K562 (cell line): Measurements from ENCODE around the gene GGT6. TPM values are rescaled to one million over a fixed set of nuclear protein-coding genes. Genes with fewer than 3 reads are reported as not detected.
A peak's percentile ranks its signal among the peaks of the same experiment; 100 is the strongest.

ENCODE experiments used
- ATAC-seq: fragments of 200-7000 bp; cut with Tn5 transposase; 3 replicates; pipeline ENCODE4 v1.9.1; 2020; ENCODE audit warnings: moderate library complexity
- BruUV-seq: library from RNA; stranded (reverse); fragments of 400-500 nt; replicated peaks from 2 replicates; lab custom pipeline; 2021; lab: Mats Ljungman, UMichigan
- CTCF ChIA-PET: fragments of 300-600 bp; formaldehyde crosslinking; extraction: SDS; loops from one replicate; lab custom pipeline; 2021; ENCODE audit warnings: low intra/inter-chr PET ratio; lab: Yijun Ruan, JAX
- POLR2A ChIA-PET: fragments of 300-600, 350-650 bp; sonication (Branson Sonifier 250); formaldehyde crosslinking; extraction: SDS; loops from one replicate; lab custom pipeline; 2021; ENCODE audit warnings: antibody characterized with exemption, inconsistent platforms; lab: Yijun Ruan, JAX
- DNase-seq, 4 experiments: peaks; one replicate each; pipeline versions ENCODE4 v3.0.0 to v3.0.0-alpha.2; 2011 to 2018; ENCODE audit warnings: low spot score in 3 of 4, mixed read lengths in 3 of 4; ENCODE audit errors: extremely low read depth in 1 of 4
- FAIRE-seq: peaks from 2 replicates; lab custom pipeline; 2011; peaks lifted over from hg19 to GRCh38; lab: Jason Lieb, UNC
- H2AFZ ChIP-seq: 2 replicates; pipeline ENCODE4 v1.6.0; 2011; ENCODE audit warnings: low read depth, low read length, control low read depth, inconsistent platforms
- H3K27ac ChIP-seq: fragments of 200-600 bp; 3 replicates; pipeline ENCODE4 v1.8.0; 2011; ENCODE audit warnings: low read depth, mild to moderate bottlenecking, control low read depth, inconsistent platforms, low read length, moderate library complexity, mixed read lengths; ENCODE audit errors: extremely low read depth
- H3K27me3 ChIP-seq, 2 experiments: fragments of 300-600 bp in 1 of 2; 2 replicates in 1 of 2; 3 replicates in 1 of 2; pipeline versions ENCODE4 v1.6.0 to v1.8.0; 2011; ENCODE audit warnings: inconsistent platforms in 2 of 2, low read length in 2 of 2, mild to moderate bottlenecking in 1 of 2, mixed read lengths in 1 of 2, moderate library complexity in 1 of 2; ENCODE audit not compliant: control insufficient read depth in 2 of 2, insufficient read depth in 2 of 2
- H3K36me3 ChIP-seq: fragments of 300-600 bp; 3 replicates; pipeline ENCODE4 v1.8.0; 2011; ENCODE audit warnings: mild to moderate bottlenecking, low read length, inconsistent platforms; ENCODE audit not compliant: control insufficient read depth, insufficient read depth
- H3K4me1 ChIP-seq, 2 experiments: fragments of 200-600 bp in 1 of 2; replicated peaks in 1 of 2; 2 replicates in 1 of 2; 3 replicates in 1 of 2; pipeline versions ENCODE4 v1.5.1 to v1.8.0; 2011; ENCODE audit warnings: inconsistent platforms in 2 of 2, low read length in 2 of 2, mild to moderate bottlenecking in 1 of 2, mixed read lengths in 1 of 2, moderate library complexity in 1 of 2; ENCODE audit not compliant: control insufficient read depth in 2 of 2, insufficient read depth in 2 of 2
- H3K4me2 ChIP-seq: 2 replicates; pipeline ENCODE4 v1.6.1; 2011; ENCODE audit warnings: low read length, control low read depth, inconsistent platforms, mixed read lengths; ENCODE audit not compliant: insufficient read depth
- H3K4me3 ChIP-seq: fragments of 200-600 bp; sonication (generic), shearing (Covaris generic); 2 replicates; pipeline ENCODE4 v1.5.1; 2016; ENCODE audit warnings: control low read depth, inconsistent platforms
- H3K79me2 ChIP-seq: fragments of 200-600 bp; 3 replicates; pipeline ENCODE4 v1.8.0; 2011; ENCODE audit warnings: low read length, inconsistent platforms; ENCODE audit not compliant: control insufficient read depth, insufficient read depth
- H3K9ac ChIP-seq, 2 experiments: 2 replicates each; pipeline versions ENCODE4 v1.6.0 to v1.6.1; 2011; ENCODE audit warnings: low read depth in 2 of 2, low read length in 2 of 2, control low read depth in 1 of 2, inconsistent platforms in 1 of 2, mild to moderate bottlenecking in 1 of 2, mixed read lengths in 1 of 2; ENCODE audit not compliant: insufficient read depth in 1 of 2
- H3K9me1 ChIP-seq: one replicate; pipeline ENCODE4 v1.6.0; 2011; ENCODE audit warnings: inconsistent platforms, mild to moderate bottlenecking, low read length, moderate library complexity; ENCODE audit not compliant: control insufficient read depth, insufficient read depth
- H3K9me3 ChIP-seq: replicated peaks from 2 replicates; pipeline ENCODE4 v1.5.1; 2011; ENCODE audit warnings: low read depth, low read length, inconsistent platforms; ENCODE audit not compliant: control insufficient read depth, insufficient read depth
- H4K20me1 ChIP-seq: replicated peaks from 2 replicates; pipeline ENCODE4 v1.6.1; 2011; ENCODE audit warnings: low read length, inconsistent platforms, mixed read lengths; ENCODE audit not compliant: control insufficient read depth, insufficient read depth
- ADNP ChIP-seq: fragments of 200-800 bp; sonication (Bioruptor generic); IDR thresholded peaks from 2 replicates; pipeline ENCODE4 v1.6.1; 2016; ENCODE audit warnings: missing genetic modification characterization, missing compliant biosample characterization
- BCOR ChIP-seq: fragments of 450-650 bp; IDR thresholded peaks from 2 replicates; pipeline ENCODE4 v1.6.1; 2016
- C11orf30 ChIP-seq: fragments of 450-650 bp; IDR thresholded peaks from 2 replicates; pipeline ENCODE4 v1.6.1; 2016; ENCODE audit warnings: low read depth, mild to moderate bottlenecking
- CBX1 ChIP-seq: sonication (generic); IDR thresholded peaks from 2 replicates; pipeline ENCODE4 v1.6.1; 2016; ENCODE audit warnings: antibody characterized with exemption, low read depth, mild to moderate bottlenecking
- CHD1 ChIP-seq: fragments of 200-600 bp; sonication (generic); IDR thresholded peaks from one replicate; pipeline ENCODE4 v1.6.1; 2012; ENCODE audit warnings: mild to moderate bottlenecking, moderate library complexity, low read length, inconsistent platforms
- CHD4 ChIP-seq: fragments of 200-600 bp; sonication (generic); IDR thresholded peaks from 3 replicates; pipeline ENCODE4 v1.6.1; 2012; ENCODE audit warnings: low read depth, mild to moderate bottlenecking, mixed read lengths, low read length, inconsistent platforms; ENCODE audit not compliant: insufficient read depth, insufficient replicate concordance, poor library complexity, severe bottlenecking
- MAFF ChIP-seq: IDR thresholded peaks from 2 replicates; pipeline ENCODE4 v1.6.1; 2012; ENCODE audit warnings: low read length, improper control_type of control experiment
- MAFG ChIP-seq: fragments of 450-650 bp; conservative IDR thresholded peaks from 2 replicates; pipeline ENCODE4 v1.6.1; 2016; ENCODE audit warnings: missing genetic modification characterization, missing compliant biosample characterization
- POLR3G ChIP-seq: IDR thresholded peaks from 2 replicates; pipeline ENCODE4 v1.6.1; 2011; ENCODE audit not compliant: insufficient read length, insufficient replicate concordance; ENCODE audit errors: extremely low read depth
- RBM25 ChIP-seq: fragments of 200-400 bp; formaldehyde crosslinking; IDR thresholded peaks from 2 replicates; pipeline ENCODE4 v1.6.1; 2018; ENCODE audit warnings: low read length, low read depth, moderate library complexity; ENCODE audit not compliant: severe bottlenecking
- TOE1 ChIP-seq, 2 experiments: fragments of 450-650 bp in 1 of 2; sonication (generic) in 1 of 2; formaldehyde crosslinking in 1 of 2; IDR thresholded peaks; 2 replicates each; pipeline versions ENCODE4 v1.7.1 to v1.8.0; 2016 to 2022; ENCODE audit warnings: borderline replicate concordance in 2 of 2, mild to moderate bottlenecking in 2 of 2, antibody characterized with exemption in 1 of 2, inconsistent platforms in 1 of 2, low read depth in 1 of 2, missing genetic modification reagents in 1 of 2, moderate library complexity in 1 of 2
- ZFP36 ChIP-seq: fragments of 150-350 bp; IDR thresholded peaks from 2 replicates; pipeline ENCODE4 v1.6.1; 2018; ENCODE audit warnings: low read length, low read depth; ENCODE audit not compliant: partially characterized antibody
- ZKSCAN1 ChIP-seq: fragments of 150-350 bp; IDR thresholded peaks from 2 replicates; pipeline ENCODE4 v1.6.1; 2016; ENCODE audit warnings: low read depth, low read length
- ZNF316 ChIP-seq: fragments of 450-650 bp; IDR thresholded peaks from 2 replicates; pipeline ENCODE4 v1.6.1; 2016
- WGBS: fragments of 100-300 bp; shearing (Covaris generic); methylation state at CpG from one replicate; pipeline ENCODE4 v1.1.6; 2016; ENCODE audit warnings: low coverage, mixed read lengths; ENCODE audit not compliant: insufficient coverage; ENCODE audit errors: missing lambda C conversion rate; 5-methylcytosine and 5-hydroxymethylcytosine counted together
- in situ Hi-C: fragments of 300-500 bp; cut with MboI; formaldehyde crosslinking; loops from 4 replicates; pipeline ENCODE4 v1.15.0; 2018; ENCODE audit warnings: inconsistent platforms, mixed read lengths
- intact Hi-C: fragments of 100-400 bp; cut with micrococcal nuclease; formaldehyde crosslinking; loops from 2 replicates; pipeline ENCODE4 v1.14.2; 2022
- polyA plus RNA-seq, 8 experiments: library from polyadenylated mRNA; depleted of rRNA in 4 of 8; stranded (reverse) in 5 of 8; unstranded in 3 of 8; fragments of >200 nt; fragmentation: Nextera tagmentation in 2 of 8; fragmentation: Illumina TruSeq in 1 of 8; extraction: Ambion mirVana in 2 of 8; extraction: Trizol in 1 of 8; gene quantifications; 2 replicates each; pipeline versions ENCODE4 v1.2.1 to v1.2.3, GENCODE V29; 2011 to 2014; ENCODE audit warnings: inconsistent platforms in 1 of 8, missing spikeins in 1 of 8
- total RNA-seq, 7 experiments: library from RNA; depleted of rRNA in 6 of 7; stranded (reverse); fragments of >200 nt in 6 of 7; fragmentation: Illumina TruSeq in 2 of 7; extraction: Trizol in 2 of 7; gene quantifications; 2 replicates each; pipeline versions ENCODE4 v1.2.1 to v1.2.3, GENCODE V29; 2011 to 2021; ENCODE audit warnings: low replicate concordance in 1 of 7
- TF ChIP-seq, protein P1 (sequence below): fragments of 200-800 bp; sonication (Bioruptor generic); IDR thresholded peaks from 2 replicates; pipeline ENCODE4 v1.6.1; 2017; ENCODE audit warnings: missing genetic modification characterization, missing compliant biosample characterization

GGT6 gene
- total and polyA plus RNA-seq, 9 of the 15 experiments (the other 6 are each of a cell fraction or from before 2014, with no cell fraction given): 0.09 TPM; not detected in 8

- no peak for DNase-seq
- CTCF ChIA-PET: no interaction called here
- H2AFZ ChIP-seq: no peak overlapping the region
- H3K27ac ChIP-seq: no peak overlapping the region
- peaks cover 5 to 22% of the 10 kb centered on the region in 2 experiments; a peak in 4 of 5 replicates for H3K4me1 ChIP-seq
- peaks cover 0 to 73% of the 10 kb centered on the region in 2 experiments; a peak in 2 of 5 replicates for H3K27me3 ChIP-seq
- no peaks in the 10 kb centered on the region for H3K9me1 ChIP-seq
- no peaks in the 10 kb centered on the region for H3K36me3 ChIP-seq
- H3K4me2 ChIP-seq: no peak overlapping the region
- BruUV-seq: no TSS peak
- intact Hi-C loops: no loop called here
- H4K20me1 ChIP-seq: peaks cover 5% of the 10 kb centered on the region
- H3K9me3 ChIP-seq: no peaks in the 10 kb centered on the region
- no peaks in the 10 kb centered on the region for H3K79me2 ChIP-seq
- TF ChIP-seq POLR3G (no peak), RBM25 (peak; percentile 91), BCOR (peak; percentile 68; the same call in 1 of the 2 replicates), ZKSCAN1 (peak; percentile 93), ZFP36 (peak; percentile 79), ZNF316 (peak; percentile 74), TOE1 (IDR thresholded peaks at IDR 0.05; ENCODE audit: borderline replicate concordance) (no peak), TOE1 (CRISPR knock-in tag; IDR thresholded peaks at IDR 0.05; ENCODE audit: borderline replicate concordance, low read depth) (no peak), CBX1 (0 out of 2 replicates have a peak, but pooled peaks have one; percentile 38), MAFG (0 out of 2 replicates have a peak, but pooled peaks have one; percentile 13), MAFF (peak; percentile 43), ADNP (tag) (0 out of 2 replicates have a peak, but pooled peaks have one; percentile 44), C11orf30 (peak; percentile 63), CHD4 (no peak), CHD1 (no peak)
- TF ChIP-seq, protein P1, sequence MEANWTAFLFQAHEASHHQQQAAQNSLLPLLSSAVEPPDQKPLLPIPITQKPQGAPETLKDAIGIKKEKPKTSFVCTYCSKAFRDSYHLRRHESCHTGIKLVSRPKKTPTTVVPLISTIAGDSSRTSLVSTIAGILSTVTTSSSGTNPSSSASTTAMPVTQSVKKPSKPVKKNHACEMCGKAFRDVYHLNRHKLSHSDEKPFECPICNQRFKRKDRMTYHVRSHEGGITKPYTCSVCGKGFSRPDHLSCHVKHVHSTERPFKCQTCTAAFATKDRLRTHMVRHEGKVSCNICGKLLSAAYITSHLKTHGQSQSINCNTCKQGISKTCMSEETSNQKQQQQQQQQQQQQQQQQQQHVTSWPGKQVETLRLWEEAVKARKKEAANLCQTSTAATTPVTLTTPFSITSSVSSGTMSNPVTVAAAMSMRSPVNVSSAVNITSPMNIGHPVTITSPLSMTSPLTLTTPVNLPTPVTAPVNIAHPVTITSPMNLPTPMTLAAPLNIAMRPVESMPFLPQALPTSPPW (CRISPR knock-in tag): no peak
- TF ChIP-seq, all 486 proteins: peak for 10
- POLR2A ChIA-PET: no interaction called here
- Histone ChIP-seq H3K9ac (no peak overlapping the region), H3K4me3 (no peak overlapping the region)
- 14% methylated on average over 4 of the region's 8 CpGs for WGBS
- ATAC-seq (no peak), FAIRE-seq (no peak)
- in situ Hi-C loops: no loop called here
These were observed 52.8 kb downstream of the GGT6 start for GRCh38 chr17:4507361-4508111.
